GM19023 (cell line): ENCODE results near the gene CCP110.
"Not testable (repeated sequence)": the region's sequence is repeated elsewhere in the genome, so short reads cannot be mapped to it uniquely, and the experiment has no call there.

Experiments
- ATAC-seq: cut with Tn5 transposase; IDR thresholded peaks from one replicate; pipeline ENCODE4 v1.9.1; 2021; ENCODE audit warnings: mild to moderate bottlenecking, moderate library complexity; ENCODE audit not compliant: unreplicated experiment

CCP110 gene

DNA sequence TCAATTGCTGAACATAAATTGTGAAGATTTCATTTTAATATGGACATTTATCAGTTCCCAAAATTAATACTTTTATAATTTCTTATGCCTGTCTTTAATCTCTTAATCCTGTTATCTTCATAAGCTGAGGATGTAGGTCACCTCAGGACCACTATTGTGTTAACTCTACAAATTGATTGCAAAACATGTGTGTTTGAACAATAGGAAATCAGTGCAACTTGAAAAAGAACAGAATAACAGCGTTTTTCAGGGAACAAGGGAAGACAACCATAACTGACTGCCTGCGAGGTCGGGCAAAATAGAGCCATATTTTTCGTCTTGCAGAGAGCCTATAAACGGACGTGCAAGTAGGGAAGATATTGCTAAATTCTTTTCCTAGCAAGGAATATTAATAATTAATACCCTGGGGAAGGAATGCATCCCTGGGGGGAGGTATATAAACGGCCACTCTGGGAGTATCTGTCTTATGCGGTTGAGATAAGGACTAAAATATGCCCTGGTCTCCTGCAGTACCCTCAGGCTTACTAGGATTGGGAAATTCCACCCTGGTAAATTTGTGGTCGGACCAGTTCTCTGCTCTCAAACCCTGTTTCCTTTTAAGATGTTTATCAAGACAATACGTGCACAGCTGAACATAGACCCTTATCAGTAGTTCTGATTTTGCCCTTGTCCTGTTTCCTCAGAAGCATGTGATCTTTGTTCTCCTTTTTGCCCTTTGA lies 19.7 kb downstream of the CCP110 start:
- not testable (repeated sequence) for ATAC-seq

DNA sequence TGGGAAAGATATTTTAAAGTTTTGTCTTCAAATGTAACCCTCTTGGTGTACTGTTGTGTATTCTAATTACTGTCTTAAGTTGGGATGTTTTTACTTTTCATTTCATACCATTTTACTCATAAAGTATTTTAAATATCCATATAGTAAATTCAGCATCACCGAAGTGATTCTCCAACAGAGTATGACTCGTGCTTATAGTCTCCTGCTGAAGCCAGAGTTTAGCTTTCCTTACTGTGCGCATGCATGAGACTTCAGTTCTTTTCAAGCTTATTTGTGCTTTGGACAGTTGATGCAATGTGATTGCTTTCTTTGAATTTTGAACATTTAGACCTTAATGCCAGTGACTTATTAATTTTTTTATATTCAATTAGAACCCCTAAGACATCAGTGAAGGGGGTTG lies 24.4 kb downstream of the CCP110 start:
- ATAC-seq, result no peak

DNA sequence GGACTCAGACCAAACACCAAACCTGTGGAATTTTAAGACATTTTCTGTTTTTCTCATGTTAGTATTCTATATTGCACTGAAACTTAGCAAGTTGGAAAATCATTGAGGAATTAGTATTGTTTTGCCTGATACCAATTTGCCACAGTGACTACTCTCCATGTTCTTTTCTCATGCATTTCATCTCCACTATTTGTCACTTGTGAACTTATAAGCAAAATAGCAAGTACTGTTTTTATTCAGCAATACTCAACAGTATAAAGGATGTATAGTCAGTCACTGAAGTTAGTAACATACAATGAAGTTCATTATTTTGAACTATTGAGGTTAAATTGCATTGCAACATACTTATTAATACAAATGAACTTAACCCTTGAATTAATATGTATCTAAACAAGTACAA lies 25.9 kb downstream of the CCP110 start:
- no peak for ATAC-seq

DNA sequence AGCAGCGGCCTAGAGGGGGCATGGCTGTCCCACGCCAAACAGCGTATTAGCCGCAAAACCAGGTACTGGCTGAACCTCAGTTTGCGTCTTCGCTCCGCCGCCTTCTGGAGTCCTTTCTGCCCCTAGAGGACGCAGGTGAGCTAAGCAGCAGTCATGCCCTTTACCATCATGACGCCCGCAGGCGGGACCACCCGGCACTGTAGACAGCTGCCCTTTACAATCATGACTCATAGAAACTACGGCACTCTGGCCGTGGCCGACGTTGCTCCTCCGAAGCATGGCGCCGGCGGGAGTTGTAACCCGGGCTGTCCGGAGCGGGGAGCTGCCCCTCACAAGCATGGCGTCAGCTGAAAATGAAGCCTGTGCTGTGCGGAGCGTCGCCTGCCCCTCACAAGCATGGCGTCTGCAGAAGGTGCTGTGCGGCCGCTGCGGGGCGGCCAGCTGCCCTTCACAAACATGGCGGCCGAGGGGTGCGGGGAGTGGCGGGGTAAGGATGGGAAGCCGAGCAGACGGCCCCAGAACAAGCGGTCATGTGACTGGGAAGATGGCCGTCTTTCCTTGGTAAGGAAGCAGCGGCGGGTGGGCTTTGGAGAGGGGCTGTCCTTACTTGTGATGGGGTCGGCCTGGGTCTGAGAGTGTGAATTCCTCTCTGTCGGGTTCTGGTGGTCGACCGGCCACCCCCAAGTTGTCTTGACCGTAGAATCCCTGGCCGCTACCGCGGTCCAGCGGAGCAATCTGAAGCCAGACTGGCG lies 31.6 kb downstream of the CCP110 start, which contains the start of gene VPS35L:
Gene VPS35L, plus strand, starts transcription at position 518 of the 752 bp plus-strand sequence. Its CDS starts 27 bp downstream, at position 545.
- ATAC-seq, result peak; percentile 97

DNA sequence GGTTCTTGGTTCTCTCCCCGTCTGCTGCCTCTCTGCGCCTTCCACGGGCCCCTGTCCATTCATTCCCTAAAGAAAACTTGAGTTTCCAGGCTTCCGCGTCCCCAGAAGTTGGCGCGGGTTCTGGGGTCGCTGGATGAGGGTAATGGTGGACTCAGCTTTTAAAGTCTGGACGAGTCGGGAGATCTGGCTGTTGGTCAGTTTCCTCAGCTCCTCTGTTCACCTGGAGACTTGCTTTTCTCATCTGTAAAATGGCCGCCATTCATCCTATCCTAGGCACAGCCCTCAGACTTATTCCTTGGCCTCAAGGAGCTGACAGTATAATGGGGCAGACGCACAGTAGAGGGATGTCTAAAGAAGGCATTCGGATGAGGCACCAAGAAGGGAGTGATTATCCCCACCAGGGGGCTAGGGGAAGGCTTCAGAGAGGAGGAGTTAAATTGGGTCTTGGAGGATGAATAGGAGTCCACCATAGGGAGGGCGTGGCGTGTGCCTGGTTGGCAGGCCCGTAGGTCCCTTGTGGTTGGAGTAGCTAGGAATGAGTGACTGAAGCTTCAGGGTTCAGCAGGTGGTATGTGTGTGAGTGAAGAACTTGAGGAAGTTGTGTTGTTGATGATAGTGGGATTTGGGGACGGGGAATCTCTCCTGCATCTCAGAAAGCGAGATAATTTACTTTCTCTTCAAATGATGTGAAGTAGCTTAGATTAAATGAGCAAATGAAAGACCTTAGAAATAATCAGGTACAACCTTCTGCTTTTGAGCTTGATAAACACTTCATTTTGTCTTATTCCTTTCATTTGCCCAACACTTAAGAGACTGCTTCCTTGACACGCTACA lies 32.4 kb downstream of the CCP110 start:
- ATAC-seq, result no peak

DNA sequence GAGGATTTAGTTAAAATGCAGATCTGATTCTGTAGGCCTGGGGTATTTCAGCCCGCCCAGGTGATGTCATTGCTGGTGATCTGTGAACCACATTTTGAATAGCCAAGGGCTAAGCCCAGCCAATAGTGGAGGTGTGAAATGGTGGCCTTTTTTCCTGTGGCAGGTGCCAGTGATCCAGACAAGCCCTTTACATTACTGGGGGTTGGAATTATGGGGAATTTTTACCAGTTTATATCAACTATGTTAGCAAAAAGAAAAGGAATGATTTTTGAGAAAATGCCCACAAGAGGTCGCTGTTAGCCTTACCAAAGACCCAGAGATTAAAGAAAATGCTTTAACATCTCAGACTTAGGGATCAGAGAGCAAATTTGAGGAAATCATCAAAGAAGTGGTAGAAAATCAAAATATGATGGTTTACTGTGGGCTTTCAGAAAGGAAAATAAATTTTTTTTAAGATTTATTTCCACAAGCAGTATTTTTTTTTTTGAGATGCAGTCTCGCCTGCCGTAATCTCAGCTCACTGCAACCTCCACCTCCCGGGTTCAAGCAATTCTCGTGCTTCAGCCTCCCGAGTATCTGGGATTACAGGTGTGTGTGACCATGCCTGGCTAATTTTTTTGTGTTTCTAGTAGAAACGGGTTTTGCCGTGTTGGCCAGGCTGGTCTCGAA lies 35.6 kb downstream of the CCP110 start:
- no peak for ATAC-seq

- ATAC-seq, result no peak
These were observed 36.3 kb downstream of the CCP110 start for GRCh38 chr16:19560078-19560477.

DNA sequence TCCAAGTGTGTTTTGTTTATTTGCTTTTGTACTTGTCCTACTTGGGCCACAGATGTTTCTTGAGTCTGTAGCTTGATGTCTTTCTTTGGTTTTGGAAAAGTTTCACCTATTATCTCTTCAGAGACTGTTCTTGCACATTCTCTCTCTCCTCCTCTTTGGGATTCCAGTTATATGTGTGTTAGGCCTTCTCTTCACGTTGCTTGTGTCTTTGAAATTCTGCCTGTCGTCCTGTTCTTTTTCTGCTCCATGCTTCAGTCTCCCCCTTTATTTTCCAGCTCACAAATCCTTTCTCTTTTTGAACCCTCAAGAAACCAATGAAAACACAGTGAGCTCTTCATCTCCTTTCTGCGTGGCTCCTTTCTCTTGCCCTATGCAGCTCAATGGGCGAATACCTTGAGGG lies 39.6 kb downstream of the CCP110 start:
- no peak for ATAC-seq

GRCh38 chr16:19566362-19566761 lies 42.6 kb downstream of the CCP110 start:
- ATAC-seq, result no peak

DNA sequence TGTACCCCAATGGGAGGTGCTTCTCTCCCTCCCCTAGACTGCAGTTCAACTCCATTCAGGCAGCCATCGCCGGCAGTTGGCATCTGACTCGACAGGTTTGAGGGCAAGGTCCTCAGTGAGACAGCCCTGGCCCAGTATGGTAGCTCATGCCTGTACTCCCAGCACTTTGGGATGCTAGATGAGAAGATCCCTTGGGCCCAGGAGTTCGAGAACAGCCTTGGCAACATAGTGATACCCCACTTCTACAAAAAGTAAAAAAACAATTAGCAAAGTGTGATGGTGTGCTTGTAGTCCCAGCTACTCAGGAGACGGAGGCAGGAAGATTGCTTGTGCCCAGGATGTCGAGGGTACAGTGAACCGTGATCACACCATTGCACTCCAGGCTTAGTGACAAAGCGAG lies 43.8 kb downstream of the CCP110 start:
- ATAC-seq, result no peak

DNA sequence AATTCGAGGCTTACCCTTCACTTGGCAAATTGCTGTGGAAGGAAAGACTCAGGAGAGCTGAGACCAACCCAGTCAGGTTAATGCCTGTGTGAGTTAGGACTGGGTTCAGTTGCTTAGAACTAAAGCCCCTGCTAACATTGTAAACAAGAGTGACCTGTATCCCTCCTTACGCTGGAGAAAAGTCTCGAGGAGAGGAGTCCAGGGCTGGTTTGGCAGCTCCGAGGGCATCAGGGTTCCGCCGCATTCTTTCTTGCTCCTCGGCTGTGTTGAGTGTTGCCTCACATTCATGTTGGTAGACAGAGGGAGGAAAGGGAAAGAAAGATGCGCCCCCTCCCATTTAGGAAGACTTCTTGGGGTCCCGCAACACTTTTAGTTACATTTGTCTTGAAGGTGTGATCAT lies 50.3 kb downstream of the CCP110 start:
- no peak for ATAC-seq

DNA sequence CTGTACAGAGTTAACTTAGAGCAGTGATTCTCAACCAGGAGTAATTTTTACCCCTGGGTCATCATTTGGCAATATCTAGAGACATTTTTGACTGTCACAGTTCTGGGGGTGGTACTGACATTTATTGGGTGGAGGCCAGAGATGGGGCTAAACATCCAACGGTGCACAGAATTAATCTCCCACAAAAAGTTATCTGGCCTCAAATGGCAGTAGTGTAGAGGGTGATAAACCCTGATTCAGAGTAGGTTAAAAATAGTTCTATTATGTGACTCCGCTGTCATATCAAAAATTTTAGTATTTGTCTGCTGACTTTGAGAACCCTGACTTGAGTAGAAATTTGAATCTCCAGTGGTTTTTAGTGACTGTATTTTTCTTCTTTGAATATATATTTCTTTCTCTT lies 50.9 kb downstream of the CCP110 start:
- ATAC-seq, result no peak

DNA sequence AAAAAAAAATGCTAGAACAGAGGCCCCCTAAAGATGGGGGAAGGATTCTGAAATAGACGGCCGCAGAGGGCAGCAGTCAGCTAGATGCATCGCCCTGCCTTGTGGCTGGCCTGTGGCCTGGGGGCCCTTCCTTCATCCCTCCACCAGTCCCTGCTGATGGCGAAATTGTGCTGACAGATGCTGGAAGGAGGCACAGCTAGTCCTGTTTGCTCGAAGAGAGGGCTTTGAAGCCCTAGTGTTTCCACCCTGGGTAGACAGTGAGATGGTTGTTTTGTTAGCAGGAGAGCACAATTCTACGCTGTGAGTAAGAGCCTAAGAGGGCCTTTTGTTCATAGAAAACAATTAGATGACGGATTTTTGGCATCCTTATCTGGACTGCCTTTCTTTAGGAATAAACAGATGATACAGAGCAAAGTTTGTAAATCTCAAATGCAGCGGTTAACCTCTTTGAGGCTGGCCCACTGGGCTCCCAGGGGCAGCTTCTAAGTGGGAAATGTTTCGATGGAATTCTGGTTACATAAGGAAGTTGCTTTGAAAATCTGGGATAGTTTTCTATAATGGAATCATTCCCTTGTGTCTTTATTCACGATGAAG lies 54.7 kb downstream of the CCP110 start:
- ATAC-seq, result no peak

- ATAC-seq, result no peak
These were observed 58.5 kb downstream of the CCP110 start for GRCh38 chr16:19582050-19582831.

- ATAC-seq, result no peak
These were observed 60.0 kb downstream of the CCP110 start for GRCh38 chr16:19583665-19584300.

GRCh38 chr16:19588661-19589060 lies 64.9 kb downstream of the CCP110 start:
- ATAC-seq, result no peak

GRCh38 chr16:19589106-19589505 lies 65.4 kb downstream of the CCP110 start:
- ATAC-seq, result no peak

GRCh38 chr16:19589771-19590302 lies 66.1 kb downstream of the CCP110 start:
- no peak for ATAC-seq
